GM13977 (cell line): ENCODE data around the gene TAF11L6.
"Not testable (repeated sequence)": the region's sequence is repeated elsewhere in the genome, so short reads cannot be mapped to it uniquely, and the experiment has no call there.

Source experiments
- DNase-seq: peaks from one replicate; pipeline ENCODE4 v3.0.0; 2012; ENCODE audit warnings: low spot score
- CTCF ChIP-seq: IDR thresholded peaks from 2 replicates; pipeline ENCODE4 v1.5.1; 2012; ENCODE audit warnings: mild to moderate bottlenecking, control low read depth; ENCODE audit not compliant: insufficient read depth; ENCODE audit errors: extremely low read depth, missing control alignments
- in situ Hi-C: fragments of 300-500 bp; cut with MboI; formaldehyde crosslinking; loops from one replicate; pipeline ENCODE4 v1.12.0; 2022; ENCODE audit warnings: low sequenced_read_pairs, low pct_unique_long_range_greater_than_20kb, mixed read lengths, inconsistent platforms; ENCODE audit not compliant: unreplicated experiment

The TAF11L6 gene

GRCh38 chr5:17511775-17512325, 16.6 kb upstream of the TAF11L6 start:
- in situ Hi-C loops: no loop called here
- no peak for DNase-seq
- no peak for TF ChIP-seq CTCF

- DNase-seq: not testable (repeated sequence)
These were observed 10.9 kb upstream of the TAF11L6 start for GRCh38 chr5:17517526-17517925.

GRCh38 chr5:17518067-17518466, 10.4 kb upstream of the TAF11L6 start, which contains the start of gene TAF11L3:
TAF11L3 (plus strand) TSS chr5:17518367.
- DNase-seq, in situ Hi-C loops: not testable (repeated sequence)

More at GRCh38 chr5:17517526-17517925, 10.9 kb upstream of the TAF11L6 start:
- in situ Hi-C loops: not testable (repeated sequence)

- in situ Hi-C loops, DNase-seq: not testable (repeated sequence)
These were observed 9.0 kb upstream of the TAF11L6 start for GRCh38 chr5:17519508-17519907.

GRCh38 chr5:17521501-17521900, 7.0 kb upstream of the TAF11L6 start, which contains the start of gene TAF11L4:
TAF11L4 (plus strand) TSS chr5:17521801.
- DNase-seq, in situ Hi-C loops: not testable (repeated sequence)

GRCh38 chr5:17524935-17525334, 3.5 kb upstream of the TAF11L6 start, which contains the start of gene TAF11L5:
TAF11L5 (plus strand) TSS chr5:17525235.
- DNase-seq, in situ Hi-C loops: not testable (repeated sequence)

GRCh38 chr5:17526504-17526903, 2.0 kb upstream of the TAF11L6 start:
- in situ Hi-C loops, DNase-seq: not testable (repeated sequence)
